ENCODE measurements around the gene LRRC7.
"Not testable (repeated sequence)": the region's sequence is repeated elsewhere in the genome, so short reads cannot be mapped to it uniquely, and the experiment has no call there.

The LRRC7 gene

DNA sequence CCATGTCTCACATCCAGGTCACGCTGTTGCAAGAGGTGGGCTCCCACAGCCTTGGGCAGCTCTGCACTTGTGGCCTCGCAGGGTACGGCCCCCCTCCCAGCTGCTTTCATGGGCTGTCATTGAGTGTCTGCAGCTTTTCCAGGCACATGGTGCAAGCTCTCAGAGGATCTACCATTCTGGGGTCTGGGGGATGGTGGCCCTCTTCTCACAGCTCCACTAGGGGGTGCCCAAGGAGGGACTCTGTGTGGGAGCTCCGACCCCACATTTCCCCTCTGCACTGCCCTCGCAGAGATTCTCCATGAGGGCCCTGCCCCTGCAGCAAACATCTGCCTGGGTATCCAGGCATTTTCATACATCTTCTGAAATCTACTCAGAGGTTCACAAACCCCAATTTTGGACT, 219.4 kb downstream of the LRRC7 start:
- DNase-seq = no peak

DNA sequence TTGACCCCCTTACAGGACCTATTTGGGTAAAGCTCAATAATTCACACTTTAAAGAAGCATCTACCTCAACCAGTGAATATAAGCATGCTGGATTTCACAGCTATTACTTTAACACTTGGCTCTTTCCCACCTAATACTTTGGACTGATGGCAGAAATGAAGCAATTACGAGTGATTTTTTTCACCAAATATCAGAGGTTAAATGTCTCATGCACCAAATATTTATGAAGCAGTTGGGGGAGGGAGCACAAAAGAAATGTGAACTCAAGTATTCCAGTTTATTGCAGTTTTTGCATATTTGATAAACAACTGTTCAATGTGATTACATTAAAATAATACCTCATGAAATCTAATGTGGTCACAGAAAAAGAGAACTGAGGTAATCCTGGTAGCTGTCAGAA, 223.6 kb downstream of the LRRC7 start:
- no peak for DNase-seq

DNA sequence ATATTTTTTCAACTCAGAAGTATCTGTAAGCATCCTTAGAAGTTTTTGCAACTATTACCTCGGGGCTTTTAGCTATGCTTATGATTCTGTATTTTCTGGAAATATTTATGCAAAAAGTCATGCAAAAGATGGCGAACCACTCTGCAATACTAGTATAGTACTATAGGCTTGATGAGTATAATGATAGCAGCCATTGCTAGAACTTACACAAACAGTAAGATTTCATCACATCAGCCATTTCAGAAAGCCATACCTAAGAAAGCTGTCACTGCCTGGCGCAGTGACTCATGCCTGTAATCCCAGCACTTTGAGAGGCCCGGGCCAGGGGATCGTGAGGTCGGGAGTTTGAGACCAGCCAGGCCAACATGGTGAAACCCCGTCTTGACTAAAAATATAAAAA, 227.1 kb downstream of the LRRC7 start:
- no peak for DNase-seq

DNA sequence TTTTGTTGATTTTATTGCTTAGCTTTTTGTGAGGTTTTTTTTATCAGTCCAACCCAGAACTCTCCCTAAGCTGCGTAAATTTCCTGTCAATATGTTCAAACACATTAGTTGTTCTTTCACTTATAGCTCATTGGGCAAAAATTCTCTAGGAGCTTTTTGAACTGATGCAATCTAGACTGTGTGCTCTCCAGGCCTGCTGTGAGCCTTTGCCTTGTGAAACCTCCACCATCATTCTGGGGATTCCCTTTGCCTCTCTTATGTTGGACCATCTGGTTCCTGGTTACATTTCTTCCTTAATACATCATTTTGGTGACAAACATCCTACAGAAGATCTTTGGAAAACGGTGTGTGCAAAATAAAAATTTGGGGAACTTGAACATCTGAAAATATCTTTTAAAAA, 247.2 kb downstream of the LRRC7 start:
- DNase-seq = no peak

DNA sequence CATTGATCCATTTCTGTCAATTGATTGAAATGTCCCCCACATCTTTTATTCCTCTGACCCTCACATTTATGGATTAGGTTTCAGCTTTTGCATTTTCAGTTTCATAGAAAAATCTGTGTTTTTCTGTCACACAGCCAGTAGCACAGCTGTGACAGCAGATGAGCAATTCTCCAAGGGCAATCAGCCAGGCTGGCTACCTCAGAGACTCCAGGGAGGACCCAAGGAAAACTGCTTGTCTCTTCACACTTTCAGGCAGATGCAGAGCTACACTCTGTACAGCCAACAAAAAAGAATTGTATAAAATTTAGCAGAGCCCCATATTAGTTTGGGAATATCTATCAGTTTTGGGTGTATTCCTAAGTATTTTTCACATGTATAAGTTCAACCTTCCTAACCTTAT, 257.2 kb downstream of the LRRC7 start:
- no peak for DNase-seq

DNA sequence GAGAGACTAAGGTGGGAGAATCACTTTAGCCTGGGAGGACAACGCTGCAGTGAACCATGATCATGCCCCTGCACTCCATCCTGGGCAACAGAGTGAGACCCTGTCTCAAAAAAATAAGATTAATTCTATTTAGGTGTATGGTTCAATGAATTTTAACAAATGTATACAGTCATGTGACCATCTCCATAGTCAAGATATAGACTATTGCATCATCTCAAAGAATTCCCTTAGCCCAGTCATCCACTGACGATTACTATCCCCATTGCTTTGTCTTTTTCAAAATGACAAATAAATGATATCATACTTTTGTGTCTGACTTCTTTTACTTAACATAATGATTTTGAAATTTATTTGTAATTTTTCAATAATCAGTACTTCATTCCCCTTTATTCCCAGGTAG, 260.0 kb downstream of the LRRC7 start:
- no peak for DNase-seq

DNA sequence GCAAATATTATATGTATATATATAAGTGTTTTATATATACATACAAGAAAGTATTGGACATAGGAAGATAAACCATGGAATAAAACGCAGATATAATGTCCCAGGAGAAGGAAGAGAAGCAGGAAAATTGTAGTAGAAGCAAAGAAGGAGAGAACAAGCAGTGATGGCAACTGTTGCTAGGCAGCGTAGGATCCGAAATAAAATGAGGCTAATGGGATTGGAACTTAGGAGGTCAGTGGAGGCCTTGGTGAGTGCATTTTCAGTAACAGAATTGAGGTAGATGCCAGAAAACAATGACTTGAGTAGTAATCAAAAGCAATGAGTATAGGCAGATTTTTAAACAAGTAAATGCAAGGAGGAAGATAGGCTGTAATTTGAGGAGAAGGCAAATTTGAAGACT, 265.8 kb downstream of the LRRC7 start:
- no peak for DNase-seq

DNA sequence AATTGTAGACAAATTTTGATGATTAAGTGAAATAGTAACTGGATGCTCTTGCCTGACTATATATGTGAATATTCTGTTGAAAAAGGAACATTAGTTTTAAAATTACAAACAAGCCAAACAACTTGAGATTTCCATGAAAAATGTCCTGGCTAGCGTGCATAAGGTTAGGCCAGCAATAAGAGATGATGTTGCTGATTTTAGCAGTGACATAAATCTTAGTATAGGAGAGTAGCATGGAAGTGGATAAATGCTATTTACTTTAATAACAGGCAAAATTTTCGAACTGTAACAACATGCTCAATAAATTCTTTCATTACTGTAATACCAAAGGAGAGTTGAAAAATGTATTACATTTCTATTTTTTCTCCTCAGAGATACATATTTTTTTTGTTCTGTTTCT, 266.6 kb downstream of the LRRC7 start:
- DNase-seq = no peak

DNA sequence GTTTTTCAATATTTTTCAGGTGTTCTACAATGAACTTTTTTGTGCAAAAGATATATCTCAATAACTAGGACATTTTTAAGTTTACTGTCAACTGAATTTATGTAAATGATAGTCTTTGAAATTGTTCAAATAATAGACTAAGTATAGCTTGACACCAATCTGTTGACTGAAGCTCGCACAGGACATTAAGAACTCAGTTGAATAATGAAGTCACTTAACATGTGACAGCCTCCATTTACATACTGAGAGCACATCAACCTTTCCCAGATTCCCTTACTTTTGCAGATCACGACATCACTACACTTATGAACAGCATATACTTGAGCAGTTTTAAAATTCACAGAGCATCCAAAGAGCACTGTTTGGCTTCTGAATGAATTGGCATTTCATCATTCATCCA, 268.2 kb downstream of the LRRC7 start:
- no peak for DNase-seq

DNA sequence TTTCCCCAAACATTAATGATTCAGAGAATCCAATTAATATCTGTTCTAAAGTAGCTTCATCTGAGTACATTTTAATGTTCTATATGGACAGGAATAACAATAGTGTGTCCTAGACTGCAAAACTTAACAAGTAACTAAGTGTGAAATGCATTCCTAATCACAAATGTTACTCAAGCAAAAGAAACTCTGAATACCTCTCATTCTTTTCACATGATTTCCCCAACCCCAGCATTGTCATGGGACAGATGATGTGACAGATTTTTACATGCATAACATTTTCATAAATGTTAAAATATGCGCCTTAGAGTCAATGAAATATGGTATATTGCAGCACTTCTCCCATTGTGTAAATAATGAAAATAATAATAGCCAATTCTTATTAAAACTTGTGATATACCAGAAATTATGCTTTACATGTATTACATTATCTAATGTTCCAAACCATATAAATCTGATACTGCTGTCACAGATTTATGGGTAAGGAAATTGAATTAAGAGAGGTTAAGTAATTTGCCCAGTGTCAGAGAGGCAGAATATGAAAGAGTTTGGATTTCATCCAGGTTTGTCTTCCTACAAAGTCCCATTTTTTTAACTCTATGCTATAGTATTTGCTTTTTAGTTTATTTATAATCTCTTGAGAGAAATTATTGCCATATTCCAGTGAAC, 269.4 kb downstream of the LRRC7 start:
- no peak for DNase-seq

DNA sequence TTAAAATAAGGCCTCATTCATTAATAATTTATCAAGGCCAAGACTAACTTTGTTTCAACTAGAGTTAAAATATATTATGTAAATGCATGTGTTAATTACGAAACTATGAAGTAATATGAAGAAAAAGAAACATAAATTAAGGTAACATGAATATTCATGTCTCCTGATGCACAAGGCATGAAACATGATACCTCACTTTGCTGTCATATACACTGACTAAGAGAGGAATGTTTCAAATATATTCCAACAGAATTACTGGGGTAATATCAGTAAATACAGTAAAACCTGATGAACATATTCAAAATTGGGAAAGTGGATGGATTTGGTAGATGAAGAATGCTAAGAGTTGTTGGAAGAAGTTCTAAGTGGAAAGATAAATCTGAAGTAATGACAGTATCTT, 274.6 kb downstream of the LRRC7 start:
- DNase-seq = no peak

DNA sequence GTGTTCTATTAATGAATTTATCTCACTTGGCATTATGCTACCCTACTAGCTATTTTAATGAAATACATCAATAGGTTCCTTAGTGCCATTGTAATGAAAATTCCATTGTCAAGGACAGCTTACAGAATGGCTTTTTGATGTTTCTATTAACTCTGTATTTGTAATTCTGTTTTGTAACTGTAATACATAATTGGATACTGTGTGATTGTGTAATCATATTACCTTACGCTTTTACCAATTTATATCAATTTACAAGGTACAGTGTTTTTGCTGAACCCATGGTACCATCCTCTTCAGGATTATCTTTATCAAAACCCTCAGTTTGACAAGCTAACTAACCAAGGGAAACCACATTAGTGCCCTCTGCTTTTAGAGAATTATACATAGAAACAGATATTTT, 277.9 kb downstream of the LRRC7 start:
- DNase-seq = no peak

DNA sequence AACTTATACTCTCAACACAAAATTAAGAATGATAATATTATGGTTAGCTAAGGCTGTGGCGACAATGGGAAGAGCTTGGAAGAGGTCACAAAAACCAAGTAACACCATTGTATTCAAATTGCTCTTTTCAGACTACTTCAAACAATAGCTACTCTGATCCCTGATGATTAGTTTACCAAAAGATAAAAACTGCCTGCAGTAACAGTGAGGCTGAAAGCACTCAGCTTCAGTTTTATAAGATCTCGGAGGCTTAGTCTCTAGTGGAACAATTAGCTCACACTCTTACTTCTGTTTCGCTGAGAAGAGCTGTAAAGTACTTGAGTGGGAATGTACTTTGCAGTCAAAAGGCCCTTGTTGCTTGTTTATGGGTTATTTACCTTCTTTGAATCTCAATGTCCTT, 278.5 kb downstream of the LRRC7 start:
- DNase-seq = no peak

DNA sequence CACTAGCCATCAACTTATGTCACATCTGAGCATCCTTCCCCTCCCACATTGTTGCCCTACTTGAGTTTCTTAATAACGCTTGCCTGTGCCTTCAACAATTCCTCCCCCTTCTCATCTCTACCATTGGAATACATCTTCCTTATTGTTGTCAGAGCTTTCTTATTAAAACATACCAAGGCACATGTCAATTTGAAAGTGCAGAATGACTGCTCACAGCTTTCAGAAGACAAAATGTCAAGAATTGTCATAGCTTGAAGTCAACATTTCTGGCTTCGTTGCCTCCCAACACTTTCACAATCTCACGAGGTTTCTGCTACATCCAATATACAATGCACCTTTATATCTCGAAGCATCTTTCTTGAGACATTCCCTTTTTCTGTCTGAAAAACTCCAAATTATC, 279.9 kb downstream of the LRRC7 start:
- DNase-seq = no peak

DNA sequence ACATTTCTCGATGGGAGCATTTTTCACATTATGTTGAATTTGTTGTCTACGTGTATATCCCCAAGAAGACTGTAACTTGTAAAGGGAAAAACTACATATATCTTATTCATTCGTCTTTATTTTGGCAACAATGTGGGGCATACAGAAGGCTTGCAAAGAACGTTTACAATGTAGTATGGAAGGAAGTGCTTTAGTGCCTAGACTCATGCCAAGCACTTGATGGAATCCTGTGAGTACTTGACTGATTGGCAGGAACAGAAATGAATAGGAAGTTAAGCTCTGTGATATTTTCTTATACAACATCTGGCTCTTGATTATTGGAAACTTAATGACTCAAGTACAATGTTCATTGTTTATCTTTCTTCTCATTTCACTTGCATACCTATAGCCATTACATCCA, 284.4 kb downstream of the LRRC7 start:
- no peak for DNase-seq

DNA sequence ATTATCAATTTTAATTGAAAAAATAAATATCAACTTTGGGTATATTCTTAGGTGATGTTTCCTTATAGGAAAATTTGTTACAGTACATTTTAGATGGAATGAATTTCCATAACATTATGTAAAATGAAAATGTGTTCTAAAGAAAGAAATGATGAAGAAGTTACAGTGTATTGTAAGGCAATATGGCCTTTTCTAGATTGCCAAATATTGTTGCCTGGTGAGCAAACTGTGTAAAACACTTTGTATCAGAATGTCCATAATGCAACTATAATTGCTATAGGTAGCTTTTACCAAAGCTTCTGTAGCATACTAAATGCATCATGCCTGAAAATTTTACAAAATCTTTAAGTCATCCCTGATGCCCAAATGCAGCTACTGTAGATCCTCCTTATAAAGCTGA, 285.0 kb downstream of the LRRC7 start:
- DNase-seq = no peak

DNA sequence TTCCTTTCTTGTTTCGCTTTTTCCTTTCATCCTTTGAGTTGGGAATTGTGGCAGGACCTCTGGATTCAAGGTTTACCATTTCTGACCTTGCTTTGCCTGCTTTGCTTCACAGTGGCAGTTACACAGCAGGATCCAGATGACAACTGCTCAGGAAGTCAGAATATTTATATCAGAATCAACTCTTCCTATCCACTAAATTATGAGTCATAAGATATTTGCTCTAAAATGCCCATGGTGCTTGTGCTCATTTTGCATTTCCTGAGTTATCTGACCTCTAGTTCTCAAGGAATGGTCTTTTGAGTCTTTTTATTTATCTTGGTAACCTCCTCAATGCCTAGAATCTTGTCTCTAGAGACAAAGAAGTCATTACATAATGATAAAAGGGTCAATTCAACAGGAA, 290.8 kb downstream of the LRRC7 start:
- DNase-seq = no peak

DNA sequence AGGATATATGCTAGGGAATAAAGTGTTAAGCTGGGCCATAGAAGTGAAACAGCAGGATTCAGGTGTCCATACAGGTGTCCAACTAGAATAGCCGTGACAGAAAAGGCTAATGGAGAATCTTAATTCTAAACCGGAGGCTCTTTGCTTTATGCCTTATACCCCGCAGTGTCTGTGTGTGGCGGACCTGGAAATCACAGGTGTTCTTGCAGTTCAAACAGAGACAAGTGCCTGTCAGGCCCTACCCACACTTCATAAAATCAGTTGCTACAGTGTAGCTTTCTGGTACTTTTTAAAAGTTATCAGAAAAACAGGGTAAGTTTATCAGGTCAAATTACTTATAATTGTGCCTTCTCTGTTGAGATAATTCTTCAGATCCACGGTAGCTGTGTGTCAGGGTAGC, 293.9 kb downstream of the LRRC7 start:
- no peak for DNase-seq

DNA sequence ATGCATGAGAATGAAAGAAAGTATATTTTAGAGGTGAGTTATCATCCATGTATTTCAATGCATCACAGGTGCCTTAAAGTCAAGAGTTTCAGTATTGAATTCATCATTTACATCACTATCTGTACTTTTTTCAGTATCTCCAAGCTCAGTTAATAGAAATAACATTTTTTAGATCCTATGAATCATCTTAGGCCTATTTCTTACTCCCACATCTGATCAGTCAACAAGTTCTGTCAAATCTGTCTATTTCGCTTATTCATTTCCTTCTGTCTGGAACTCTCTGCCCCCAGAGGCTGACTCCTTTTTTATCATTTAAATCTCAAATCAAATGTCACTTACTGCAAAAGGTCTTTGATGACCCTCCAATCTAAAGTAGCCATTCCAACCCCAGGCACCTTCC, 295.2 kb downstream of the LRRC7 start:
- no peak for DNase-seq

DNA sequence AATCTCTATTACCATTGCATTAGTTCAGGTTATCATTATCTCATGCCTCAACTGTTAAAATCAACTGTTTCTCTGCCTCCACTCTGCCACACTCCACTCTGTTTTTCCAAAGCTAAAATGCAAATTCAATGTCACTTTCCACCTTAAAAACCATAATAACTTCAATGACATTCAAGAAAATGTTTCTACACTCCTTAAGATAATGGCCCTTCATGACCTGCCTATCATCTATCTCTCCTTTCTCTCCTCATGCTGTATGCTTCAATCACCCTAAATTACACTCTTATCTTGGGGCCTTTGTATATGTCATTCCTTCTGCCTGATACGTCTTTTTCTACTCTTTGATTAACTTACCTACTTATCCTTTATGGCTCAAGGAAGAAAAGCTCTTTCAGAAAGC, 296.0 kb downstream of the LRRC7 start:
- no peak for DNase-seq

DNA sequence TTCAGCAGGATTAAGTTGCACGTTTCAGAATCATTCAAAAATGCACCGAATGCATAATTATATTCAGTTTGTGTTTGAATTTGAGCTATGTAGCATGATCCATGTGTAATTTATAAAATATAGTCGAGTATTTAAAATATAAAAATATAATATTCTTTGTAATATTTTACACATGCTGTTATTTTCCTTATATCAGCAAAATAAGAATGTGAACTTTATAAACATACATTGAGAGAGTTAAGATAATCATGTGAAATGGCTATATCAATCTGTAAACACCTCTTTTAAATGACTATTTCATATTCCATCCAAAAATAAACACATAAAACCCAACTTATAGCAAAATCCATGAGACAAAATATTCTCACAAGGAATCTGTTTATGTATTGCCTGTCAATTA, 303.7 kb downstream of the LRRC7 start:
- DNase-seq = no peak

DNA sequence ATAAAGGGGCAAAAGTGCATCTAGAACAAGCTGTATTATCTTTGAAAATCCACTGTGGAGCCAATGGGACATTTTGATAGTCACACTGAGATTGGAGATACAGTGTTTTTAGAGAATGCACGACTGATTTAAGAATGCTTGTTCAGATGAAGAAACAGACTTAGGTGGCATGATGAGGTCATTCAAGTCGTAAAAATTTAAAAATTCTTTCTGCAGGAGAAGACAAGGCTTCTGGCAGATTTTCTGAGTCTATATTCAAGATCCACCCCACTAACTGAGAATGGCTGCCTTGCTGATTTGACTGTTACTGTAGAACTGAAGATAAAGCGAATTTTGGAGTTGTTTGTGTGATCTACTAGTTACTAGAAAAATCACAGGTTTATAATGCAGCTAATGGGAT, 310.6 kb downstream of the LRRC7 start:
- DNase-seq = no peak

DNA sequence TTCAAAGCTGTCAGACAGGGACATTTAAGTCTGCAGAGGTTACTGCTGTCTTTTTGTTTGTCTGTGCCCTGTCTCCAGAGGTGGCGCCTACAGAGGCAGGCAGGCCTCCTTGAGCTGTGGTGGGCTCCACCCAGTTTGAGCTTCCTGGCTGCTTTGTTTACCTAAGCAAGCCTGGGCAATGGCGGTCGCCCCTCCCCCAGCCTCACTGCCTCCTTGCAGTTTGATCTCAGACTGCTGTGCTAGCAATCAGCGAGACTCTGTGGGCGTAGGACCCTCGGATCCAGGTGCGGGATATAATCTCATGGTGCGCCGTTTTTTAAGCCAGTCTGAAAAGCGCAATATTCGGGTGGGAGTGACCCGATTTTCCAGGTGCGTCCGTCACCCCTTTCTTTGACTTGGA, 320.3 kb downstream of the LRRC7 start:
- not testable (repeated sequence) for DNase-seq

DNA sequence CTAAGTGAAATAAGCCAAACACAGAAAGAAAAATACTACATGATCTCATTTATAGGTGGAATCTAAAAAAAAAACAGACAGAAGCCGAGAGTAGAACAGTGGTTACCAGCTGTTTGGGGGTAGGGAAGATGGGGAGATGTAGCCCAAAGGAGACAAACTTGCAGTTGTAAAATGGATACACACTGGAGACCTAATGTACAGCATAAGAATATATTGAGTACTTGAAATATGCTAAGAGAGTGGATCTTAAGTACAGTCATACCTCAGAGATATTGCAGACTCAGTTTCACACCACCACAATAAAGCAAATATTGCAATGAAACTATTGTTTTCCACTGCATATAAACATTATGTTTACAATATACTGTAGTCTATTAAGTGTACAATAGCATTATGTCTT, 320.9 kb downstream of the LRRC7 start:
- no peak for DNase-seq

DNA sequence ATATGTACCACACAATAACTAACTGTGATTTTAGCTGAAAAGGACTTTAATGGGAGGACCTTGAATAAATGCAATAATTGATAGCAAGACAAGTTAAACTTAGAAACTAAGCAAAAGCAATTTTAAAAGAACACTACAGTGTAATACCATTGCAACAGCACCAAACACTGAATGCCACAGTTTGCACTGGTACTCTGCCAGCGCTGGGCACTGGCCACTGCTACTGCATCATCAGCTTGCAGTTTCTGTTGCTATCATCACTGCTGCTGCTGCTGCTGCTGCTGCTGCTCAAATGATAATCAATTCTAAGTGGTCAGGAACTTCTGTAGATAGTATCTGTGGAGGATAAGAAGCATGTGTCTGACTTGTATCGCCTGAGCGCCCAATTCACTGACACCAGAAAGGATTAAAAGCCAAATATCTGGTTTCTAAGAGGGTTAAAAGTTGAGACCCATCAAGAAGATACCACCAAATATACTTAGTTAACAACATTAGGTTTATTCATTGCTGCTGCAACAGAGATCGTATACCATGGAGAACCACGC, 330.8 kb downstream of the LRRC7 start:
- no peak for DNase-seq

Data from CD4-positive, alpha-beta T cell treated with Interleukin-4 for 4 hours (primary cell).